Endothelial cell (in vitro differentiated cells): ENCODE measurements around the gene PAPOLA. TPM values are rescaled to one million over a fixed set of nuclear protein-coding genes. Genes with fewer than 3 reads are reported as not detected.
A peak's percentile ranks its signal among the peaks of the same experiment; 100 is the strongest.

Experiments
- DNase-seq: peaks from one replicate; pipeline ENCODE4 v3.0.0; 2021; ENCODE audit warnings: low spot score
- H3K27ac Mint-ChIP-seq: one replicate; pipeline ENCODE4 v1.8.0; 2021; ENCODE audit warnings: mixed read lengths, inconsistent platforms; ENCODE audit not compliant: unreplicated experiment
- H3K27me3 Mint-ChIP-seq: one replicate; pipeline ENCODE4 v1.8.0; 2021; ENCODE audit warnings: mild to moderate bottlenecking, moderate library complexity, mixed read lengths, inconsistent platforms; ENCODE audit not compliant: unreplicated experiment
- H3K36me3 Mint-ChIP-seq: one replicate; pipeline ENCODE4 v1.8.0; 2021; ENCODE audit warnings: mild to moderate bottlenecking, low read depth, mixed read lengths, inconsistent platforms; ENCODE audit not compliant: unreplicated experiment
- H3K4me1 Mint-ChIP-seq: one replicate; pipeline ENCODE4 v1.8.0; 2021; ENCODE audit warnings: mild to moderate bottlenecking, mixed read lengths, inconsistent platforms; ENCODE audit not compliant: unreplicated experiment
- H3K4me3 Mint-ChIP-seq: one replicate; pipeline ENCODE4 v1.8.0; 2021; ENCODE audit warnings: mild to moderate bottlenecking, mixed read lengths, inconsistent platforms; ENCODE audit not compliant: unreplicated experiment
- H3K9me3 Mint-ChIP-seq: one replicate; pipeline ENCODE4 v1.8.0; 2021; ENCODE audit warnings: mixed read lengths, inconsistent platforms; ENCODE audit not compliant: unreplicated experiment
- total RNA-seq: library from RNA; stranded (reverse); fragmentation: NEBNext Ultra II Directional; extraction: Animal tissue kit (Norgen Biotek cat#: 25700); gene quantifications from one replicate; pipeline ENCODE4 v1.2.1, GENCODE V29; 2021; ENCODE audit not compliant: unreplicated experiment
- TF ChIP-seq, protein P1 (sequence below): fragments of 200-600 bp; sonication (generic); IDR thresholded peaks from one replicate; pipeline ENCODE4 v1.5.0; 2021; ENCODE audit warnings: antibody characterized with exemption; ENCODE audit not compliant: unreplicated experiment

The PAPOLA gene
- total RNA-seq, 1 donor from 2014 or later: 161 TPM

DNA sequence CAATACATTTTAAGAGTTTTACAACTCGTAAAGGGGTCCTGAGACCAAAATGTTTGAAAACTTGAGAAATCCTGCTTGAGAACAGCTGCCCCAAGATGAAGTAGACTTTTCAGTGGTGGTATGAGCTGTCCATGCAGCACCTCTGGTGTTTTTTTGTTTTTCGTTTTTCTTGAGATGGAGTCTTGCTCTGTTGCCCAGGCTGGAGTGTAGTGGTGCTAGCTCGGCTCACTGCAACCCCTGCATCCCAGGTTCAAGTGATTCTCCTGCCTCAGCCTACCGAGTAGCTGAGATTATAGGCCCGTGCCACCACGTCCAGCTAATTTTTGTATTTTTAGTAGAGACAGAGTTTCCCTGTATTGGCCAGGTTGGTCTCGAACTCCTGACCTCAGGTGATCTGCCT, 5.5 kb downstream of the PAPOLA start:
- no peak for DNase-seq
- H3K4me3 Mint-ChIP-seq: no peak overlapping the region
- TF ChIP-seq, protein P1, sequence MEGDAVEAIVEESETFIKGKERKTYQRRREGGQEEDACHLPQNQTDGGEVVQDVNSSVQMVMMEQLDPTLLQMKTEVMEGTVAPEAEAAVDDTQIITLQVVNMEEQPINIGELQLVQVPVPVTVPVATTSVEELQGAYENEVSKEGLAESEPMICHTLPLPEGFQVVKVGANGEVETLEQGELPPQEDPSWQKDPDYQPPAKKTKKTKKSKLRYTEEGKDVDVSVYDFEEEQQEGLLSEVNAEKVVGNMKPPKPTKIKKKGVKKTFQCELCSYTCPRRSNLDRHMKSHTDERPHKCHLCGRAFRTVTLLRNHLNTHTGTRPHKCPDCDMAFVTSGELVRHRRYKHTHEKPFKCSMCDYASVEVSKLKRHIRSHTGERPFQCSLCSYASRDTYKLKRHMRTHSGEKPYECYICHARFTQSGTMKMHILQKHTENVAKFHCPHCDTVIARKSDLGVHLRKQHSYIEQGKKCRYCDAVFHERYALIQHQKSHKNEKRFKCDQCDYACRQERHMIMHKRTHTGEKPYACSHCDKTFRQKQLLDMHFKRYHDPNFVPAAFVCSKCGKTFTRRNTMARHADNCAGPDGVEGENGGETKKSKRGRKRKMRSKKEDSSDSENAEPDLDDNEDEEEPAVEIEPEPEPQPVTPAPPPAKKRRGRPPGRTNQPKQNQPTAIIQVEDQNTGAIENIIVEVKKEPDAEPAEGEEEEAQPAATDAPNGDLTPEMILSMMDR: no peak
- H3K36me3 Mint-ChIP-seq: peaks cover 14% of the 10 kb centered on the region
- H3K27ac Mint-ChIP-seq: no peak overlapping the region
- peaks cover 41% of the 10 kb centered on the region for H3K4me1 Mint-ChIP-seq
- no peaks in the 10 kb centered on the region for H3K9me3 Mint-ChIP-seq
- peaks cover 6% of the 10 kb centered on the region for H3K27me3 Mint-ChIP-seq

DNA sequence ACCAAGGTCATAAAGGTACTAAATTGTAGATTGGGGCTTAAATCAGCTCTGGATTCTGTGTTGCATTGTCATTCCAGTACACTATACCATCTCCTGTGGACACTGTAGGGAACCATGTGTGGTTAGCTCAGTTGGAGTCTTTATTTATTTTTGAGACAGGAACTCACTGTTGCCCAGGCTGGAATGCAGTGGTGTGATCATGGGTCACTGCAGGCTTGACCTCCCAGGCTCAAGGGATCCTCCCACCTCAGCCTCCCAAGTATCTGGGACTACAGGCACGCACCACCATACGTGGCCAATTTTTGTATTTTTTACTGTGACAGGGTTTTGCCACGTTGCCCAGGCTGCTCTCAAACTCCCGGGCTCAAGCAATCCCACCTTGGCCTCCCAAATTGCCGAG, 6.7 kb downstream of the PAPOLA start:
- no peaks in the 10 kb centered on the region for H3K9me3 Mint-ChIP-seq
- TF ChIP-seq, protein P1: no peak
- peaks cover 32% of the 10 kb centered on the region for H3K4me1 Mint-ChIP-seq
- no peaks in the 10 kb centered on the region for H3K27me3 Mint-ChIP-seq
- H3K27ac Mint-ChIP-seq: peak overlapping the region; percentile 3
- peaks cover 4% of the 10 kb centered on the region for H3K36me3 Mint-ChIP-seq
- H3K4me3 Mint-ChIP-seq: no peak overlapping the region
- DNase-seq: no peak

DNA sequence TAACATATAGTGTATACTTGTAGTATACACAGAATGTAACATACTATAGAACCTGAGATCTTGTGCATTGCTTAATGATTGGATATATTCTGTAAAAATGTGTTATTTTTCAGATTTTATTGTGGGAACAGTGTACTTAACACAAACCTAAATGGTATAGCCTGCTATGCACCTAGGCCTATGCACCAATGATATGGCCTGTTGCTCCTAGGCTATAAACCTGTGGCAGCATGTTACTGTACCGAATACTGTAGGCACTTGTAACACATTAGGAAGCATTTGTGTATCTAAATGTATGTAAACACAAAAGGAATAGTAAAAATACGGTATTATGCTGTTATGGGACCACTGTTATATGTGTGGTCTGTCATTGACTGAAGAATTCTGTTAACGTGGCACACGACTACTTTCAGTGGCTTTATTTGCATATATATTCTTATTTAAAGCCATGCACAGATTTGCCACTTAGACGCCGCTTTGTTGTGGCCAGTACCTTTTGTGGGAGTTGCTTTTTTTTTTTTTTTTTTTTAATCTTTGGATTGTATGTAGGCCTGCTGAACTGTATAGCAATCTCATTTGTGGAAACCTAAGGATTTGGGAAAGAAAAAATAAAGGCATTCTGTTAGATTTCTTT, 7.4 kb downstream of the PAPOLA start:
- no peak for DNase-seq
- Mint-ChIP-seq H3K9me3 (no peaks in the 10 kb centered on the region), H3K27ac (no peak overlapping the region), H3K4me1 (peaks cover 31% of the 10 kb centered on the region), H3K36me3 (peaks cover 4% of the 10 kb centered on the region), H3K4me3 (no peak overlapping the region), H3K27me3 (no peaks in the 10 kb centered on the region)
- TF ChIP-seq, protein P1: no peak

DNA sequence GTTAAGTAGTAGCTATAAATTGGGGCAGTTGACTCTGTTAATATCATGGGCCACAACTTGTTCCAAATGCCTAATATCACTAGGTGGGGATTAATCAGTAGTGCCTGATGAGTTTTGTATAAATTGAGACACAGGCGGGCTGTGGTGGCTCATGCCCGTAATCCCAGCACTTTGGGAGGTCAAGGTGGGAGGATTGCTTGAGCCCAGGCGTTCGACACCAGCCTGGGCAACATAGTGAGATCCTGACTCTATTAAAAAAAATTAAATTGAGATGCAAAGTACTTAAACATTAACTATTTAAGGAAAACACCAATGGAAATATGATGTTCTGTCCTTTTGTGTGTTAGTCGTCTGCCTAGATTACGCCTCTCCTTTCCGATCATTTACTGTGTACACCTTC, 9.0 kb downstream of the PAPOLA start:
- TF ChIP-seq, protein P1: no peak
- Mint-ChIP-seq H3K27me3 (no peaks in the 10 kb centered on the region), H3K4me3 (no peak overlapping the region), H3K36me3 (peaks cover 2% of the 10 kb centered on the region), H3K9me3 (no peaks in the 10 kb centered on the region), H3K27ac (peak overlapping the region; percentile 2), H3K4me1 (peaks cover 27% of the 10 kb centered on the region)
- no peak for DNase-seq

DNA sequence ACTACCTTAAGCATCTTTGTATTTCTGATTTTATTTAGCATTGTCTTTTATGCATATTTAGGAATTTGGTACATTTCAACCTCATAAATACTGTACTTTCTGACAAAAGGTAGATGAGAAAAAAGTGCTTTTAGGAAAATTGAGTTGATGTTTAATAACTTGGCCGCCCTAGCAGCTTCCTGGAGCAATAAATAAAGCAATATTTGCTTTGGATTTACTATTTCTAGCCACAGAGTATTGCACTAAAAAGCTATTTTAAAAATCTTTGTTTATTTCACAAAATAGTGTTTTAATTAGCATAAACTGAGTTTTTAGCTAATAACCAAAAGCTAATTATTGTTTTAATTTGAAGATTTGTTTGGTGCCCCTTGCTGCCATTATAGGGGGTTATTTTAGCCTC, 9.5 kb downstream of the PAPOLA start:
- no peak overlapping the region for H3K27ac Mint-ChIP-seq
- H3K4me3 Mint-ChIP-seq: no peak overlapping the region

More for the DNA sequence above, 9.5 kb downstream of the PAPOLA start:
- no peaks in the 10 kb centered on the region for H3K9me3 Mint-ChIP-seq
- DNase-seq: no peak
- H3K27me3 Mint-ChIP-seq: no peaks in the 10 kb centered on the region
- TF ChIP-seq, protein P1: no peak
- H3K36me3 Mint-ChIP-seq: no peaks in the 10 kb centered on the region
- peaks cover 27% of the 10 kb centered on the region for H3K4me1 Mint-ChIP-seq
